GM21619 (cell line): ENCODE measurements around the gene CS.
A peak's percentile ranks its signal among the peaks of the same experiment; 100 is the strongest.

ENCODE experiments used
- ATAC-seq: cut with Tn5 transposase; IDR thresholded peaks from one replicate; pipeline ENCODE4 v1.9.1; 2021; ENCODE audit not compliant: unreplicated experiment

Gene CS

DNA sequence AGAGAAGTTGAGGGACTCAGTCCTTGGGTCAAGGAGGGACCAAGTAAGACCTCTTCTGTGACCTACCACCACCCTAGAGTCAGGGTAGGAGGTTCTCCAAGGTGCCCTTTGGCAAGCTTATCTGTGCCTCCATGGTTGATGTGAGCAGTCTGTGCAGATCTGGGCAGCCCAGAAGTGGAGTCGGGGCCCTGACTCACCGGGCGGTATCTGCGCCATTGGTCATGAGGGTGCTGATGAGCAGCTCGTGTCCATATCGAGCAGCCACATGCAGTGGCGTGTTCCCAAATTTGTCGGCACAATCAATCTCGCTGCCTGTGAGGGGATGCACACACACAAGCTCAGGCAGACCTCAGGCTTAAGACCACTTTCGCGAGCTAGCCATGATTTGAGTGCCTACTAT, 47.0 kb downstream of the CS start:
- ATAC-seq = no peak

DNA sequence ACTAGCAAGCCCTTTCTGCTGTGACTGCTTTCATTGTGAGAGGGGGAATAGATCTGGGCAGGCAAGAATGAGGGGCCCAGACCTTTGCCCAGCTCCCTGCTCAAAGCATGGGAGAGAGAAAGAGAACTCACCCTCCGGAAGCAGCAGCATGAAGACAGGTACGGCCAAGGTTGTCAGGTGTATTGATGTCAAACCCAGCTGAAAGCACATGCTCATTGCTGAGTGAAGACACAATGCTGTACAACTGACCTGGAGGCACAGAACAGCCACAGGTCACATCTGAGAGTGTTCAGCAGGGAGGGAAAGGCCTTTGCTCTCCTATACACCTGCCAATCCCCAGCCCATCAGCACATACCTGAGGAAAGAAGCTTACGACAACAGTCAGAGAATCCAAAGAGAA, 47.5 kb downstream of the CS start:
- no peak for ATAC-seq

DNA sequence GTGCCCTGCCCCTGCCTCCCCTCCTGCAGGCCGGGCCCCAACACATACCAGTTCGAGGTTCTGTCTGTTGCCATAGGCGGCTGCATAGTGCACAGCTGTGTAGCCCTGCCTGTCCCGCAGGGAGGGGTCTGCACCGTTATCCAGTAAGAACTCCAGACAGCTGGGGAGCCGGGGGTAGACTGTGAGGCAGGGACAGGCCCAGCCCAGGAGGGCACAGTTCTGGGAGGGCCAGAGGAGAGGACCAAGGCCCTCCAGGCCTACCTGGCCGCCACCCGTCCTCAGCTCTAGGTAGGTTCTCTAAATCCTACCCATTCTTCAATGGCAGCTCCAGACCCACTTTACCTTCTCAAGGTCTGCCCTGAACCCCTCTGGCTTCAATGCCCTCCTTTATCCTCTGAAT, 51.4 kb downstream of the CS start:
- no peak for ATAC-seq

DNA sequence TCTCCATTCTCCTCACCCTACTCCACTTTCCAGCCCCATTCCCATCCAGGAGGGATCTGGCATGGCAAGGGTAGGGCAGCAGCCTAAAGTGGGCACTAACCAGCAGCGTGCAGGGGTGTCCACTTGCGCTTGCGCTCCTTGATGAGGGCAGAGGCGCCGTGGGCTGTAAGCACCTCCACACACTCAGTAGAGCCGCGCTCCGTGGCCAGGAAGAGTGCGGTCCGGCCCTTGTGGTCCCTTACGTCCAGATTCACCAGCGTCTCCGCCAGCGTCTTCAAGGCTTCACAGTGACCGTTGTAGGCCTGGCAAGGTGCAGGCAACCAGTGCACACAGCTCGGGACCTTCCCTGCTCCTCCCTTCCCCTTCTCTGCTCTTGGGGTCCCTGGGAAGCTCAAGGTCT, 52.2 kb downstream of the CS start:
- no peak for ATAC-seq

DNA sequence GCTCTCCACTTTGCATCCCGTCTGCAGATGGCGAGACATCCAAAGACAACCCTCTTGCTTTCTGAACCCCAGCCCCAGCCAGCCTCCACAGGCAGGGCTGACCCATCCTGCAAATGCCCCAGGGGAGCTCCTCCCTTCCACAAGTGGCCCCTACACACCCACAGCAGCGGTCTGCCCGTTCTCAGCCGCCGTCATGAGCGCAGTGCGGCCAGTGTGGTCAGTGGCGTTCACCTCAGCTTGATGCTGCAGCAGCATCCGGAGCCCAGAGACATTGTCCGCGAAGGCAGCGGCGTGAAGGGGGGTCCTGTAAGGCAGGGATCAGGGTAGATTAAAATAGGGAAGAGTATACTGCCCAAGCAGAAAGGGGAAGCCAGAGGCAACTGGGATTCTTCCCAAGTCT, 55.6 kb downstream of the CS start:
- no peak for ATAC-seq

DNA sequence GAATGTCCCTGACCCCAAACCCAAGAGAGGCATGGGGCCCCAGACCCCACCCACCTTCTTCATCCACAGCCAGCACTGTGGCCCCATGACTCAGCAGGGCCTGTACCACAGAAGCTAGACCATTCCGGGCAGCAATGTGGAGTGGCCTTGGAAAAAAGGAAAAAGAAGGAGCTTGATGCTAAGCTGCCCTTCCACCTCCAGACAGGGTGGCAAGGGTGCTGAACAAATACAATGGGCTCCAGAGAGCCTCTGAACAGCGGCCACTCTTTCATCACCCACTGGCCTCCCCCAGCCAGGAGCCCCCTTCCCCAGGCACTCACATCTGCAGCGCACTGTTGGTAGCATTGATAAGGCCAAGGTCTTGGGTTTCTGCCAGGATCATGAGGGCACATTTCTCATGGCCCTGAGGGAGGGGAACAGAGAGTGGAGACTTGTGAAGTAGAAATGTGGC, 56.4 kb downstream of the CS start:
- ATAC-seq = no peak

DNA sequence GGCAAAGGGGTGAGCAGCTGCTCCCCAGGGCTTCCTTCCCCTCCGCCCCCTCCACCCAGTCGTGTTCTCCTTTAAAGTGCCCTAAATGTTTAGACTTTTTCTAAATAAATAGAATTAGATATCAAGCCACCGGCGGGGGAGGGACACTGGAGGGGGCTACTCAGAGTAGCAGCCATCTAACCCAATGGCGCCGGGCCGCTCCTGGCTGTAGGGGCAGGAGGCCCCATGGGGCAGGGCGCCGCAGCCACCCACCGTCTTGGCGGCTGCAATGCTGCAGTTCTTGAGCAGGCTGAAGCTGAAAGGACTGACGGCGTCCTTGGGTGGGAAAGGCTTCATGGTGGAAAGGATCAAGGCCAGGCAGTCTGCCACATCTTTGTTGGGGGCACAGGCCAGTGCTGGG, 57.1 kb downstream of the CS start:
- ATAC-seq = no peak

DNA sequence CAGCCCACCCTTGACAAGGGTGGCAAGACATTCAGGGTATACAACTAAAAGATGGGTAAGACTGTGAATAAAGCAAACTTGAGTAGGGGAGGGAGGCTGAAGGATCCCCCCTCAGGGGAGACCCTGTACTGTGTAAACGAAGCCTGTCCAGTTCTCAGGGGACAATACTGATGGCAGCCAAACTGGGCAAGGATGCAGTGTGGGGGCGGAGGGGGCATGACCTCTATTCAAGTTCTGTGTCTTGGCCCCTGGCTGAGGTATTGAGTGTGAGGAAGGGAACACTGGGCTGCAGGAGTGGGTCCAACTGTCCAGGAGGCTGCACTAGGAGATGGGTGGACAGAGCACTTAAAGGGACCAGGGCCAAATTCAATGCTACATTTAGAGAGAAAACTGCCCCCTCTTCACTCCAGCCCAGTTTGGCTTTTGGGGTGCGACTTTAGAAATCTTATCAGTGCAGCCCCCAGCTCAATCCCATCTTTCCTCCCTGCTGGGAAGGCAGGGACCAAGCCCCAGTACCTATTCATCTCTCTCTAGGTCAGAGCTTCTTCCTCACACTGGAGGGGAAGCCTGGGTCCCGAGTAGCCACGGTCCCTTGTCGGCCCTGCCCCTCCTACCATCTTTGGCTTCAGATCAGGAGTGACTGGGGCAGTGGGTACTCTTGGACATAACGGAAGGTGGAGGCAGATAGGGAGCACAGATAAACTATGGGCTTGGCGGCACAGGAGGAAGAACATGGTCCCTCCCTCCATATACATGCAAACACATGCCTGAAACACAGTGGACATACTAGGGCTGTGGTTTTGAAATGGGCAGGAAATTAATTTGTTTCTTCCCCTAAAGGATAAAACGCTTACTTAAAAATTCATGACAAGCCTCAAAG, 58.5 kb downstream of the CS start:
- ATAC-seq = no peak

DNA sequence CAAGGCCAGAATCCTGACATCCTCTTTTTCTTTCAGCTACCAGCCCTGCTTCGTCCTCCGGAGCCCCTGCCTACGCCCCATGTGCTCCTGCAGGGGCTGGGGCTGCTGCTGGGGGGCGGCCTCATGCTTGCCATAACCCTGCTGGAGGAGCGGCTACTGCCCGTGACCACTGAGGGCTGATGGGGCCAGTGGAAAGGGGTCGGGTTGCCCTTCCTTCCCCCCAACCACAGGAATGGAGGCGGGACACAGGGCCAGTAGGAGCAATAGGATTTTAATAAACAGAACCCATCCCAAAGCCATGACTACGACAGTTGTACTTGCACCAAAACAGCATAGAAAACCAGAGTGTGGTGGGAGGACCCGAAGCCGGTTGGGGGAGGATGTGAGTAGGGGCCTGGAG, 62.6 kb downstream of the CS start:
- no peak for ATAC-seq

DNA sequence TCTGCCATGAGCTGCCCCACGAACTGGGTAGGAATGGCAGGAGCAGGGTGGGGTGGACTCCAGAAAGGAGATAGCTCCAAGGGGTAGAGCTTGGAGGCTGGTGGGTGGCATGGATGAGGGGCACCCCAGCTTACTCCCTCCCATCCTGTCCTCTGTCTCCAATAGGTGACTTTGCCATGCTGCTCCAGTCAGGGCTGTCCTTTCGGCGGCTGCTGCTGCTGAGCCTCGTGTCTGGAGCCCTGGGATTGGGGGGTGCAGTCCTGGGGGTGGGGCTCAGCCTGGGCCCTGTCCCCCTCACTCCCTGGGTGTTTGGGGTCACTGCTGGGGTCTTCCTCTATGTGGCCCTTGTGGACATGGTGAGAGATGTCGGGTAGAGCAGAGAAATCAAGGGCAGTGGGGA, 63.1 kb downstream of the CS start:
- no peak for ATAC-seq

DNA sequence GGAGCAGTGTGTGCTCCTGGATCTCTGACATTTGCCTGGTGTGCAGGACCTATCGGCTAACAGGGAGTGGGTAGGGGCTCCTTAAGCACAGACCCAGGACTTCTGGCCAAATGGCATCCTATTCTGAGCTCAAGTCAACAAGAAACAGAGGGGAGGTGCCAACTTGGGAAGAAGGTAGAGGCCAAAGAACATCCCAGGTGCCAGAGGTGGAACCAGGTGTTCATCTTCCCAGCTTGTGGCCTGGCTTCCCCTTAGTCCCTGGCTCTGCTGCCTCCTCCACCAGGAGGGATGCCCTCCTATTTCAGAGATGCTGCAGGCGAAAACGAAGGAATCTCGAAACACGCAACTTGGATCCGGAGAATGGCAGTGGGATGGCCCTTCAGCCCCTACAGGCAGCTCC, 64.0 kb downstream of the CS start:
- no peak for ATAC-seq

DNA sequence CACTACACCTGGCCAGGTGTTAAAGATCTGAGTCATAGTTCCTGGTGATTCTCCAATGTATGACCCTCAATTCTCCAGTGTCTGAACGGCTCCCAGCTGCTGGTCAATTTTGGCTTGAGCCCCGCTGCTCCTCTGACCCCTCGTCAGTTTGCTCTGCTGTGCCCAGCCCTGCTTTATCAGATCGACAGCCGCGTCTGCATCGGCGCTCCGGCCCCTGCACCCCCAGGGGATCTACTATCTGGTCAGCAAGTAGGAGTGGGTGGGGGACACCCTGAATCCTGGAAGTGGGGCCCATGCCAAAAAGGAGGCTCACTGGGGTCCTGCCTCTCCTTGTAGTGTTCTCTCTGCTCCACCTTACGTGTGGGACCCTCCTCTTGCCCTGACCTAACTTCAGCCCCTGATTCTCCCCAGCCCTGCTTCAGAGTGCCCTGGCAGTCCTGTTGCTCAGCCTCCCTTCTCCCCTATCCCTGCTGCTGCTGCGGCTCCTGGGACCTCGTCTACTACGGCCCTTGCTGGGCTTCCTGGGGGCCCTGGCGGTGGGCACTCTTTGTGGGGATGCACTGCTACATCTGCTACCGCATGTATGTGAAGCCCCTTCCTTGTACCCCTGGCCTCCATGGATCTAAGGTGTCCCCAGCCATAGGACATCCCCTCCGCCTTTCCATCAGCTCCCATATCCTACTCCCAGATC, 65.2 kb downstream of the CS start:
- ATAC-seq = no peak

DNA sequence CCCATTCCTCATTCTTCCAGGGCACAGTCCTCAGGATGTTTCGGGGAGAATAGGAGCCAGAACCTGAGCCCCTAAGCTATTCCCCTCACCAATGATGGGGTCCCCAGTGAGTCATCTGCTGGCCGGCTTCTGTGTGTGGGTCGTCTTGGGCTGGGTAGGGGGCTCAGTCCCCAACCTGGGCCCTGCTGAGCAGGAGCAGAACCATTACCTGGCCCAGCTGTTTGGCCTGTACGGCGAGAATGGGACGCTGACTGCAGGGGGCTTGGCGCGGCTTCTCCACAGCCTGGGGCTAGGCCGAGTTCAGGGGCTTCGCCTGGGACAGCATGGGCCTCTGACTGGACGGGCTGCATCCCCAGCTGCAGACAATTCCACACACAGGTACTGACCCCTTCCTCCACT, 68.9 kb downstream of the CS start:
- ATAC-seq = no peak

DNA sequence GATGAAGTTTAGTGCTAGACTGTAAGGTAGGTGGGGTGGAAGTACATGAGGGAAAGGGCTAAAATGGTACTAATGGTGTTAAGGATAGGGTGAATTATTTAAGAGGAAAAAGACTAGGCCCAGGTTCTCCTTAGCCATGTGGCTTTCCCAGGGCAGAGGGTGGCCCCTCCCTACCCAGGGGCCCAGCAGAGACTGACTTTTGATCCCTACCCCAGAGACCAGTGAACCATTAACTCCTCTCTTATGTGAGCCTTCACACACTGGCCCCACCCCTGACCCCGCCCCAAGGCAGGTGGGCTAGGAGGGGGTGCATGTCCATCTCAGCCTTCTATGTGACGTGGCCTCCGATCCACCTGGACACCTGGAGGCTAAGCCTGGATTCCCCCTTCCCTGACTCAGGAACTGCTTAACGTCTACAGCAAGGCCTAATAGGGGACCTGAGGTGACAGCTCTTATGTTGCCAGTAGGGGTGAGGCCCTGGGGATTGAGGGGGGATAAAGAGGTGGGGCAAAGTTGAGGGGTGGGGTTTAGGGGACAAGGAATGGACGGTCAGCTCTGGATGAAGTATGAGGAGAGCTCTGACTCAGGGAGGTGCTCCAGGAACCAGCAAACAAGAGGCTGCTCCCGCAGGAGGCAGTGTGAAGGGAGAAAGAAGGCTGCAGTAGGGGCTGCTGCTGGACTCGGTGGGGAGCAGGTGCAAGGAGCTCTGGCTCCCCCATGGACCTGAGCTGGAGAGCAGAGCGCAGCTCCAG, 69.5 kb downstream of the CS start:
- ATAC-seq = no peak

DNA sequence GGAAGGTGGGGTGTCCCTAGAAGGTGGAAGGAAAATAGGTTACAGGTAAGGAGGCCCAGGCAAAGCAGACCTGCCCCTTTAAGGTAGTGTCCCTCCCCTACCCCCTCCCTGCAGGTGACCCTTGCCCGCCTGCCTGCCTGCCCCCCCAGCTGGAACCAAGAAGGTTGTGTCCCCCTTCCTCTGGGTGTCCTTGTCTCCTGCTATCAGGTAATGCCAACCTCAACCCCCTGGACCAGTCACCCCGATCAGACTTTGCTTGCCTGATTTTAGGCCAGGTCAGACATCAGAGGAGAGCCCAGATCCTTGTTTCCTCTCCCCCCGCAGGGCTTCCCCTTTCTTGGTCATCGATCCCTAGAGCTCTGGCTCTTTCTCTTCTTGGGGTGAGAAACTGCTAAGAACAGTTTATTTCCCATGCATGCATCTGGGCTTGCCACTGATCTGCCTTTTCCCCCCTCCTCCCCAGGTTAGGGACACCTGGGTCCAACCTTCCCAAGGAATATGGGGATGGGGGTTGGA, 70.2 kb downstream of the CS start, which contains the start of gene SLC39A5:
SLC39A5 (plus strand) TSS at position 136 of the 516 bp plus-strand sequence. CDS start 1,224 bp downstream, outside the sequence.
- no peak for ATAC-seq

DNA sequence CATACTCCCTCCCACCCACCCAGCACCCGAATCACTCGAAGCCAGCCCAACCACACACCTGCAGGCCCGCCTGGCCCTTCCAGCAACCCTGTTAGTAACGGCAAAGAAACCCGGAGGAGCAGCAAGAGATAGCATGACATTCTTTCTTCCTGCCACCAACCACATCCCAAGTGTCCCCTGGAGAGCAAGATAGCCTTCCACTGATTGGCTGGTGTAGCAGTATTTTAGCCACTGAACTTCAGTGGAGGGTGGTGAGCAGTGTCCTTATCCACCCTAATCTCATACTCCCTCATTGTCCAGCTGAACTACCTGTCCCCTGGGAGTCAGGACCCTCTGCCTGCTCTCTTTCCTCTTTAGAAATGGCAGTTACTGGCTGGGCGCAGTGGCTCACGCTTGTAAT, 71.0 kb downstream of the CS start:
- no peak for ATAC-seq

DNA sequence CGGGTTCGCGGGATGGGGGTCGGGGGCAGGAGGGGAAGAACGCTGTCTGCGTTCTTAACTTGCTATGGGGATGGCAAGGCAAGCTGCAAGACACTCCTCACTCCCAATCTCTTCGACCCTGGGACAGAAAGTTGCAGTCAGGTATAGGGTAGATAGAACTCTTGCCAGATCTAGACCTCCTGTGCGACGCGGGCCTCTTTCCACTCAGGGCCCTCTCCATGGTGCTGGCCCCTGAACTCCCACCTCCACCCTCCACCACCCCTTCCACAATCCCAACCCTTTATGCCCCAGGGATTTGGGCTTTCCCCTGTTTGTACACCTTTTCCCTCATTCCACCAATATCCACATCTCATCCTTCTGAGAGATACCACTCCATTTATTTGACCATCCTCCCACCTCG, 75.2 kb downstream of the CS start:
- no peak for ATAC-seq

DNA sequence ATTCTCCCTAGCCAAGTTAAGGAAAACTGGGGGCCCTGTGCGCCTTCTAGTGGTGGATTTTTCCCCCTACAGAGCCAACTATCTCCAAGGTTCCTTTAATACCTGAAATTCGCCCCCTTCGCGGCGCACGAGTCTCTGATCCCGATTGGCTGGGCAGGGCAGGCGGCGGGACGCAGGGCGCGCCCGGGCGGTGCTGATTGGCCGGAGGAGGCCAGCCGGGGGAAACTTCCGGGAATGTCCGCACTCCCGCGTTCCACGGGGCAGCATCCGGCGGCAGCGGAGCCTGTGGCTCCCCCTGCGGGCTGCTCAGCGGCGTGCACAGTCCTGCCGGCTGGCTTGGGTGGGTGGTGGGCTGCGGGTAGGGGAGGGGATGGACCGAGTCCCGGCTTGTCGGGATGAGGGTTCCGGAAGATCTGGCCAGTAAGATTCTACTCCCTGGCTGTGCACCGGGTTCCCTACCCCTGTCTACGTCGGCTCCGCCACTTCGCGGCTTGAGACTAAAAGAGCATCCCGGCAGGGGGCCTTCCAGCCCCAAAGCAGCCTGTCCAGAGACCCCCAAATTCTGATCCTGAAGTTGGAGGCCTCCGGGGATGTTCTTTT, 75.9 kb downstream of the CS start, which contains the start of gene NABP2:
NABP2 (plus strand) TSS at position 241 of the 600 bp plus-strand sequence. CDS start 515 bp downstream, outside the sequence.
- ATAC-seq = peak; percentile 70

DNA sequence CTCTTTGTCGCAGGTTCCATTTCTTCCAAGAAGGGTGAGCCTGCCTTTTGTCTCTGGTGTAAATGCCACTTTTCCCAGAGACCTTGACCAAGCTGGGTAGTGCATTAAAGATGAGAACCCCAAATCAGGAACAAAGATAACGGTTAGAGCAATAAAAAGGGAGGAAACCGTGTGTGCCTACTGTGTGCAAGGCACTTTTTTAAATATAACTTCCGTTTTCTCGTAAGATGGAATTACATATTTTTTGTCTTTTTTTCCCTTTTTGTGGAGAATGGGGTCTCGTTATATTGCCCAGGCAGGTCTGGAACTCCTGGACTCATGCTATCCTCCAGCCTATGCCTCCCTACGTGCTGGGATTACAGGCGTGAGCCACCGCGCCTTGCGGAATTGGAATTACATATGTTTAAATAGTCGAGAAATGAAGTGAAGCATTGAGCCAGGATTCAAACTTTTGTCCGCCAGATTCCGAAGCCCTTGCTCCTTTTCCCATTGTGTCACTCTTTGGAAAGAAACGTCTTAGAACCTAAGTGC, 76.5 kb downstream of the CS start:
- no peak for ATAC-seq

DNA sequence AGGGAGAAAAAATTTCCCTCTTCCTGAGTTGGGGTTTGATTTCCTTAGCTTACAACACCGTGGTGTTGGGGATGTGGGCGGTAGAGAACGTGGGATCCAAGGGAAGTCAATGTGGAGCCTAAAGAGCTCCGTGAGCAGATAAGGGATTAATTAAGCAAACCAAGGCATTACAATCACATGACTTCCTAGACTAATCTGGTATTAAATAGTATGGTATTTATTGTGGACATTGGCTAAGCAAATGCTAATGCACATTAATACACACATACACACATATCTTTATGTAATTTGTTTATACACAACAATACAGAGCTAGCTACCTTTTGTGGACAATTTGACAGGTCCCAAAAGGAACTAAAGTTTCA, 77.6 kb downstream of the CS start:
- ATAC-seq = no peak
